ENCODE data around the gene OPN1SW.

DNA sequence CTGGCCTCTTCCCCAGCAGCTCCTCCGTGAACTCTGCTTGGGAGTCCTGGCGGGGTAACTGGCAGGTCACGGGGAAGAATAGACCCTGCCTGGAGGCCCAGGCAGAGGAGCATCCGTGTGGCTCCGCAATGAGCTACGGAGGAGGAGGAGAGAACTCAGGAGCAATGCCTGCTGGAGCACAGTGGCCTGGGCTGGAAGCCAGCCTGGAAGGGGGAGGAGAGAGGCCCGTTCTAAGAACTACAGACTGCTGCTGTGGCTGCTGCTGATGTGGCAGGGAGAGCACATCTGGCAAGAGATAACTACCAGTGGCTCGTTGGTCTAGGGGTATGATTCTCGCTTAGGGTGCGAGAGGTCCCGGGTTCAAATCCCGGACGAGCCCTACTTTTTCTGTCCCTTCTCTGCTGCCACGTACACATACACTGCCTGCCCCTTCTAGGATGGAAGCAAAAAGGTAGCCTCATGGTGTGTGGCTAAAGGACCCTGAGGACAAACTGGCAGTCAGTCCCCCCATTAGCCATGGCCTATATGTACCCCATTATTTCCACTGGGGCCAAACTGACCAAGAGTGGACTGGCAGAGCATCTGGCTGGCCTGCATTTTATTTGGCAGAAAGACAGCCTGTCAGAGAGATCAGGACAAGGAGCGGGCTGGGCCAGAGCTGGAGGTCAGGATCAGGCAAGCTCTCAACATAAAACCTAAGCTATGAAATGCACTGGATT lies 7.7 kb upstream of the OPN1SW start:
- TF ChIP-seq, protein P1, sequence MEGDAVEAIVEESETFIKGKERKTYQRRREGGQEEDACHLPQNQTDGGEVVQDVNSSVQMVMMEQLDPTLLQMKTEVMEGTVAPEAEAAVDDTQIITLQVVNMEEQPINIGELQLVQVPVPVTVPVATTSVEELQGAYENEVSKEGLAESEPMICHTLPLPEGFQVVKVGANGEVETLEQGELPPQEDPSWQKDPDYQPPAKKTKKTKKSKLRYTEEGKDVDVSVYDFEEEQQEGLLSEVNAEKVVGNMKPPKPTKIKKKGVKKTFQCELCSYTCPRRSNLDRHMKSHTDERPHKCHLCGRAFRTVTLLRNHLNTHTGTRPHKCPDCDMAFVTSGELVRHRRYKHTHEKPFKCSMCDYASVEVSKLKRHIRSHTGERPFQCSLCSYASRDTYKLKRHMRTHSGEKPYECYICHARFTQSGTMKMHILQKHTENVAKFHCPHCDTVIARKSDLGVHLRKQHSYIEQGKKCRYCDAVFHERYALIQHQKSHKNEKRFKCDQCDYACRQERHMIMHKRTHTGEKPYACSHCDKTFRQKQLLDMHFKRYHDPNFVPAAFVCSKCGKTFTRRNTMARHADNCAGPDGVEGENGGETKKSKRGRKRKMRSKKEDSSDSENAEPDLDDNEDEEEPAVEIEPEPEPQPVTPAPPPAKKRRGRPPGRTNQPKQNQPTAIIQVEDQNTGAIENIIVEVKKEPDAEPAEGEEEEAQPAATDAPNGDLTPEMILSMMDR (IDR thresholded peaks at IDR 0.05), result no peak
- TF ChIP-seq POLR2A (IDR thresholded peaks at IDR 0.05), result no peak

Measured in testis (tissue), 2 donors.